Thoracic aorta (tissue), 2 donors: ENCODE results near the gene SLC5A12. TPM values are rescaled to one million over a fixed set of nuclear protein-coding genes. Genes with fewer than 3 reads are reported as not detected.

Experiments used
- ATAC-seq: fragments of 150-250 bp; one replicate; pipeline ENCODE4 v1.8.0; 2017; ENCODE audit warnings: low read depth; ENCODE audit not compliant: insufficient number of reproducible peaks, low FRiP score
- DNase-seq: peaks from one replicate; pipeline ENCODE4 v3.0.0-alpha.2; 2020; ENCODE audit warnings: low spot score
- H3K27ac ChIP-seq, 2 donors: fragments of 200-600 bp; sonication (generic); 1 replicate in 1 of 2; 2 replicates in 1 of 2; pipeline ENCODE4 v1.5.1; 2016; ENCODE audit warnings: mild to moderate bottlenecking in 2 of 2, moderate library complexity in 2 of 2
- H3K27me3 ChIP-seq: fragments of 200-600 bp; sonication (generic); replicated peaks from 2 replicates; pipeline ENCODE4 v1.6.0; 2016; ENCODE audit warnings: mild to moderate bottlenecking; ENCODE audit not compliant: insufficient read depth
- H3K36me3 ChIP-seq: fragments of 200-600 bp; sonication (generic); one replicate; pipeline ENCODE4 v1.5.1; 2016
- H3K4me1 ChIP-seq, 2 donors: fragments of 200-600 bp; sonication (generic); 1 replicate in 1 of 2; 2 replicates in 1 of 2; pipeline versions ENCODE4 v1.5.1 to v1.6.0; 2016; ENCODE audit warnings: low read depth in 2 of 2, mild to moderate bottlenecking in 1 of 2; ENCODE audit not compliant: control insufficient read depth in 1 of 2
- H3K4me3 ChIP-seq: fragments of 200-600 bp; sonication (generic); 2 replicates; pipeline ENCODE4 v1.5.1; 2016; ENCODE audit warnings: mild to moderate bottlenecking
- H3K9me3 ChIP-seq: fragments of 200-600 bp; sonication (generic); 2 replicates; pipeline ENCODE4 v1.5.1; 2016
- total RNA-seq, 2 donors: library from RNA; depleted of rRNA; stranded (reverse); fragments of >200 nt; gene quantifications; one replicate each; pipeline versions ENCODE4 v1.1.0 to v1.2.3, GENCODE V29; 2016
- TF ChIP-seq, protein P1 (sequence below): fragments of 200-600 bp; sonication (generic); IDR thresholded peaks from one replicate; pipeline ENCODE4 v1.5.1; 2019; ENCODE audit warnings: antibody characterized with exemption

SLC5A12 gene
- total RNA-seq, 2 donors from 2014 or later, result 0.68 TPM; not detected in 1

DNA sequence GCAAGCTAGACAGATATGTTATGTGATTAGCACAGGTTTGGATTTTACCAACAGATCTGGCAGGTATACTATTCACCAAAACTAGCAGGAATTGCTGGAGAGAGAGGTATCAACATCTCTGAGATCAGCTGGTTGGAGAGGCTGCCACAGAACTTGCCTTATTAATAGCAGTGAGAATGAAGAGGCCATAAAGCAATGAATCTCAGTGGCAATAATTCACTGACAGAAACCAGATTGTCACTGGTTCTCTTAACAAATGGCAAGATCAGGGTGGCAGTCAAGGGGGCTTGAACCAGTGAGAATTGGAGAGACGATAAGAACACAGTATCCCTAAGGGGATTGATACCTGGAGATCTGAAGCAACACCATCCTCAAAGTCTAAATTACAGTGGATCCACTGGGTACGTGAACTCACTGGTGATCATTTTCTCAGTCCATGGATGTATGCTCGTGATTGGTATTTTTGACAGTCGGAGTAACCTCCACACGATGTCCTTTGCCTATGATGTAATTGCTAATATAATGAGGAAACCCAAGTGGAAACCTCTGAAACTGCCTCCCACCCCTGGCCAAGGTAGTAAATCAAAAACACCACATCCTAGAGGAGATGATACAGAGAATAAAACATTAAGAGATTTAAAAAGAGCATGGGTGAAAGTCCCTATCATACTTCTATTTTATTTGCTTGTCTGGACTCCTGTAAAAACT is 17.7 kb upstream of the SLC5A12 start:
- Histone ChIP-seq H3K27me3 (no peaks in the 10 kb centered on the region), H3K4me3 (no peak overlapping the region), H3K27ac (no peak overlapping the region), H3K4me1 (no peaks in the 10 kb centered on the region), H3K9me3 (no peaks in the 10 kb centered on the region), H3K36me3 (no peaks in the 10 kb centered on the region)
- no peak for DNase-seq
- no peak for ATAC-seq
- TF ChIP-seq, protein P1, sequence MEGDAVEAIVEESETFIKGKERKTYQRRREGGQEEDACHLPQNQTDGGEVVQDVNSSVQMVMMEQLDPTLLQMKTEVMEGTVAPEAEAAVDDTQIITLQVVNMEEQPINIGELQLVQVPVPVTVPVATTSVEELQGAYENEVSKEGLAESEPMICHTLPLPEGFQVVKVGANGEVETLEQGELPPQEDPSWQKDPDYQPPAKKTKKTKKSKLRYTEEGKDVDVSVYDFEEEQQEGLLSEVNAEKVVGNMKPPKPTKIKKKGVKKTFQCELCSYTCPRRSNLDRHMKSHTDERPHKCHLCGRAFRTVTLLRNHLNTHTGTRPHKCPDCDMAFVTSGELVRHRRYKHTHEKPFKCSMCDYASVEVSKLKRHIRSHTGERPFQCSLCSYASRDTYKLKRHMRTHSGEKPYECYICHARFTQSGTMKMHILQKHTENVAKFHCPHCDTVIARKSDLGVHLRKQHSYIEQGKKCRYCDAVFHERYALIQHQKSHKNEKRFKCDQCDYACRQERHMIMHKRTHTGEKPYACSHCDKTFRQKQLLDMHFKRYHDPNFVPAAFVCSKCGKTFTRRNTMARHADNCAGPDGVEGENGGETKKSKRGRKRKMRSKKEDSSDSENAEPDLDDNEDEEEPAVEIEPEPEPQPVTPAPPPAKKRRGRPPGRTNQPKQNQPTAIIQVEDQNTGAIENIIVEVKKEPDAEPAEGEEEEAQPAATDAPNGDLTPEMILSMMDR, result no peak

DNA sequence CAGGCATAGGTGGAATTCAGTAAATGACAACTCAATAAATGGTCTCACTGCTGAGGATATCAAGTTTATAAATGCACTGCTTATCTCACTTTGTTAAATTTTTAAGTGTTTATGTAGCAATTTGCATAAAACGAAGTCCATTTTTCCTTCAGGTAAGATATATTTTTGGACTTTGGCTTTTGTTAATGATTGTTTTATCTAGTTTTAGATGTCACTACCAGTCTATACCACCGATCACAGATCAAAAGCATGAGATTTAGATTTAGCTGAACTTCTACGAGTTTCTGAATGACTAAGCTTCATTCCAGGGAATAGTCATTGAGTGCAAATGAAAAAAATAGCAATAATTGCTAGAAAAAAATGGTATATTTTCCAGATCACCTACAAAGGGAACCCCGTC is 12.8 kb upstream of the SLC5A12 start:
- Histone ChIP-seq H3K27me3 (no peaks in the 10 kb centered on the region), H3K27ac (no peak overlapping the region), H3K4me3 (no peak overlapping the region), H3K36me3 (no peaks in the 10 kb centered on the region), H3K4me1 (peaks cover 0 to 7% of the 10 kb centered on the region in 2 donors), H3K9me3 (no peaks in the 10 kb centered on the region)
- DNase-seq (no peak), ATAC-seq (no peak)
- TF ChIP-seq, protein P1, result no peak

DNA sequence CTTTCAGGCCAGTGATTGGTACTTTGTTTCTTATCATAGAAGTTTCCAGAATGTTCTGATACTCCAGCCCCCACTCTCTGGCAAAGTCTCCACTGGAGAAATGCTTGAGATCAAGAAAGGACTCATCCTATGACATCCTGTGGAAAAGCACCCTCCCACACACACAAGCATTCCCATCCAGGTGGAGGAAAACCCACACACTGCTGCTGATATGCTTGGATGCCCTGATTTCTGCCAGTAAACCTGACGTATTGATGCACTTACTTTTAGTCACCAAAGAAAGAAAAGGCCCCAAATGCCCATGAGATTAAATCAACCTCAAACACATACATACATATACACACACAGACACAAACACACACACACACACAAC is 9.2 kb upstream of the SLC5A12 start:
- ATAC-seq, result no peak
- H3K27ac ChIP-seq, result no peak overlapping the region
- no peaks in the 10 kb centered on the region for H3K36me3 ChIP-seq

DNA sequence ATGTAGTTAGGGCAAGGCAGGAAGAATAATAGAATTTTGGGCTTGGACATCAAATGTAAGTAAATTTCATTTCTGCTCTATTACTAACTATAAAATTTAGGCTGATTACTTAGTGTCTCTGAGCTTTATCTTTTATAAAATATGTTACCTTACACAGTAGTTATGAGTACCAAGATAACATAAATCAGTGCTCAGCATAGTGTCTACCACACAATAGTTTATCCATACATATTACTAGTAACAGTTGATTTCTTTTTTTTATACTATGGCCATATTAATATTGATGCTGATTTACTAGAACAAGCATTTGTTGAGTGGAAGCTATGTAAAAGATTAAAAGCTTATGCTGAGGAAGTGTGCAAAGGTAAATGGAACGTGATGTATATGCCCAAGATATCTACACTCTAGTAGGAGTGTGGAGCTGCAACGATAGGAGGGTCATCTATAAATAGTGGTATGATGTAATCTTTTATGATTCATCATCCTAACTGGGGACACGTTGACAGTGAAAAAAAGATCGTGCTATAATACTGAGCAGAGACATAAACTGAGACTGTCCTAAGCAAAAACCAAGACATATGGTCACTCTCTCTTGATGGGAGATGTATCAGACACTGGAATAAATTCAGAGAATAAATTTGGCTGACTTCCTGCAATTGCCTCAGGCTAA is 8.7 kb upstream of the SLC5A12 start:
- H3K4me1 ChIP-seq, result peaks cover 0 to 7% of the 10 kb centered on the region in 2 donors
- TF ChIP-seq, protein P1, result no peak
- H3K27ac ChIP-seq, result no peak overlapping the region
- no peaks in the 10 kb centered on the region for H3K36me3 ChIP-seq
- DNase-seq (no peak), ATAC-seq (no peak)
- no peak overlapping the region for H3K4me3 ChIP-seq
- H3K27me3 ChIP-seq, result no peaks in the 10 kb centered on the region
- H3K9me3 ChIP-seq, result no peaks in the 10 kb centered on the region

More for the DNA sequence above, 9.2 kb upstream of the SLC5A12 start:
- Histone ChIP-seq H3K9me3 (no peaks in the 10 kb centered on the region), H3K4me3 (no peak overlapping the region), H3K27me3 (no peaks in the 10 kb centered on the region), H3K4me1 (peaks cover 0 to 7% of the 10 kb centered on the region in 2 donors)
- DNase-seq, result no peak
- TF ChIP-seq, protein P1, result no peak

DNA sequence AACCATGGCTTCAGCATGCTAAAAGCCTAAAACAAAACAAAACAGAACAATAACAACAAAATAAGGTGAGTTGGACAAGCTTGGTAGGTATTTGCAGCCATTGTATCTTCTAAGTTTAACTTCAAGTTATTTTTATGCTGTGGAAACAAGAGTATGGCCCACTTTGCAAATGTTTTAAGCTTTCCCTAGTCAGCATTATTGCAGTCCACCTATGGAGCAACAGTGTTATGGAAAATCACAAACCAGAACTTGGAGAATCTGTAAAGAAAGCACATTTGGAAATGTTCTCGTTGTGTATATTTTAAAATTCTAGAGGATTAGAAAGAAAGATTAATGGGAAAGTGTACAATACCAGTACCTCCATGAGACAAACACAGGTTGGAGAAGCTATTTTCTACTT is 7.4 kb upstream of the SLC5A12 start:
- no peaks in the 10 kb centered on the region for H3K27me3 ChIP-seq
- no peaks in the 10 kb centered on the region for H3K36me3 ChIP-seq
- H3K4me3 ChIP-seq, result no peak overlapping the region
- H3K27ac ChIP-seq, result no peak overlapping the region
- H3K9me3 ChIP-seq, result no peaks in the 10 kb centered on the region
- DNase-seq (no peak), ATAC-seq (no peak)
- TF ChIP-seq, protein P1, result no peak
- peaks cover 0 to 7% of the 10 kb centered on the region in 2 donors for H3K4me1 ChIP-seq
